Thoracic aorta (tissue), 2 donors: Measurements from ENCODE around the gene TMPO. TPM values are rescaled to one million over a fixed set of nuclear protein-coding genes. Genes with fewer than 3 reads are reported as not detected.
"Not testable (repeated sequence)": the region's sequence is repeated elsewhere in the genome, so short reads cannot be mapped to it uniquely, and the experiment has no call there.

ENCODE experiments used
- ATAC-seq: fragments of 150-250 bp; one replicate; pipeline ENCODE4 v1.8.0; 2017; ENCODE audit warnings: low read depth; ENCODE audit not compliant: insufficient number of reproducible peaks, low FRiP score
- DNase-seq: peaks from one replicate; pipeline ENCODE4 v3.0.0-alpha.2; 2020; ENCODE audit warnings: low spot score
- H3K27ac ChIP-seq, 2 donors: fragments of 200-600 bp; sonication (generic); 1 replicate in 1 of 2; 2 replicates in 1 of 2; pipeline ENCODE4 v1.5.1; 2016; ENCODE audit warnings: mild to moderate bottlenecking in 2 of 2, moderate library complexity in 2 of 2
- H3K27me3 ChIP-seq: fragments of 200-600 bp; sonication (generic); replicated peaks from 2 replicates; pipeline ENCODE4 v1.6.0; 2016; ENCODE audit warnings: mild to moderate bottlenecking; ENCODE audit not compliant: insufficient read depth
- H3K36me3 ChIP-seq: fragments of 200-600 bp; sonication (generic); one replicate; pipeline ENCODE4 v1.5.1; 2016
- H3K4me1 ChIP-seq, 2 donors: fragments of 200-600 bp; sonication (generic); 1 replicate in 1 of 2; 2 replicates in 1 of 2; pipeline versions ENCODE4 v1.5.1 to v1.6.0; 2016; ENCODE audit warnings: low read depth in 2 of 2, mild to moderate bottlenecking in 1 of 2; ENCODE audit not compliant: control insufficient read depth in 1 of 2
- H3K4me3 ChIP-seq: fragments of 200-600 bp; sonication (generic); 2 replicates; pipeline ENCODE4 v1.5.1; 2016; ENCODE audit warnings: mild to moderate bottlenecking
- H3K9me3 ChIP-seq: fragments of 200-600 bp; sonication (generic); 2 replicates; pipeline ENCODE4 v1.5.1; 2016
- total RNA-seq, 2 donors: library from RNA; depleted of rRNA; stranded (reverse); fragments of >200 nt; gene quantifications; one replicate each; pipeline versions ENCODE4 v1.1.0 to v1.2.3, GENCODE V29; 2016
- TF ChIP-seq, protein P1 (sequence below): fragments of 200-600 bp; sonication (generic); IDR thresholded peaks from one replicate; pipeline ENCODE4 v1.5.1; 2019; ENCODE audit warnings: antibody characterized with exemption

TMPO gene
- total RNA-seq, 2 donors from 2014 or later, result 41.7 to 52.6 TPM

DNA sequence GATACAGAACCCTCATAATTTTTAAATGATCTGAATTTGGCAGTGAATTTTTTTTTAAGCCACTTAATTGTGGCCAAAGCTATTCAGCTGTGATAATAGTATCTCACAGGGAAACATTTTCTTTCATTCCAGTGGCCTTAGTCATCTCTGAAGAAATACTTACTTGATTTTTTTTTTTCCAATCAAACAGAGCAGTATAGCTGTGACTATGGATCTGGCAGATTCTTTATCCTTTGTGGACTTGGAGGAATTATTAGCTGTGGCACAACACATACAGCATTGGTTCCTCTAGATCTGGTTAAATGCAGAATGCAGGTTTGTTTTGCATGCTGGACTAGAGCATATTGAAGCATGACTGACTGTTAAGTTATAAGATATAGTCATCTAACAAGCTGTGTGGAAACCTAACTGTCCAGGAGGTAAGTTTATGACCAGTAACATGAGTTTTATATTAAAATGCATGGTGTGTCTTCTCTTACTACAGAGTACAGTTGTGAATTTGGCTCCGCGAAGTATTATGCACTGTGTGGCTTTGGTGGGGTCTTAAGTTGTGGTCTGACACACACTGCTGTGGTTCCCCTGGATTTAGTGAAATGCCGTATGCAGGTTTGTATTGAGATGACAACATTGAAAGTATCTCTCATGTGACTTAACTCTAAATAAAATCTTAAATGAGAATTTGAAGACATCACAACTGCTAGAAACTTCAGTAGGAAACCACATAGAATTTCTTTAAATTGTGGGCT is 80.0 kb downstream of the TMPO start:
- DNase-seq (no peak), ATAC-seq (no peak)
- Histone ChIP-seq H3K27me3 (no peaks in the 10 kb centered on the region), H3K4me3 (peak overlapping the region; percentile 99), H3K9me3 (no peaks in the 10 kb centered on the region), H3K27ac (peak overlapping the region in 1 of 2 donors; percentile 90), H3K4me1 (peaks cover 14 to 20% of the 10 kb centered on the region in 2 donors), H3K36me3 (peaks cover 23% of the 10 kb centered on the region)
- TF ChIP-seq, protein P1, sequence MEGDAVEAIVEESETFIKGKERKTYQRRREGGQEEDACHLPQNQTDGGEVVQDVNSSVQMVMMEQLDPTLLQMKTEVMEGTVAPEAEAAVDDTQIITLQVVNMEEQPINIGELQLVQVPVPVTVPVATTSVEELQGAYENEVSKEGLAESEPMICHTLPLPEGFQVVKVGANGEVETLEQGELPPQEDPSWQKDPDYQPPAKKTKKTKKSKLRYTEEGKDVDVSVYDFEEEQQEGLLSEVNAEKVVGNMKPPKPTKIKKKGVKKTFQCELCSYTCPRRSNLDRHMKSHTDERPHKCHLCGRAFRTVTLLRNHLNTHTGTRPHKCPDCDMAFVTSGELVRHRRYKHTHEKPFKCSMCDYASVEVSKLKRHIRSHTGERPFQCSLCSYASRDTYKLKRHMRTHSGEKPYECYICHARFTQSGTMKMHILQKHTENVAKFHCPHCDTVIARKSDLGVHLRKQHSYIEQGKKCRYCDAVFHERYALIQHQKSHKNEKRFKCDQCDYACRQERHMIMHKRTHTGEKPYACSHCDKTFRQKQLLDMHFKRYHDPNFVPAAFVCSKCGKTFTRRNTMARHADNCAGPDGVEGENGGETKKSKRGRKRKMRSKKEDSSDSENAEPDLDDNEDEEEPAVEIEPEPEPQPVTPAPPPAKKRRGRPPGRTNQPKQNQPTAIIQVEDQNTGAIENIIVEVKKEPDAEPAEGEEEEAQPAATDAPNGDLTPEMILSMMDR, result no peak

DNA sequence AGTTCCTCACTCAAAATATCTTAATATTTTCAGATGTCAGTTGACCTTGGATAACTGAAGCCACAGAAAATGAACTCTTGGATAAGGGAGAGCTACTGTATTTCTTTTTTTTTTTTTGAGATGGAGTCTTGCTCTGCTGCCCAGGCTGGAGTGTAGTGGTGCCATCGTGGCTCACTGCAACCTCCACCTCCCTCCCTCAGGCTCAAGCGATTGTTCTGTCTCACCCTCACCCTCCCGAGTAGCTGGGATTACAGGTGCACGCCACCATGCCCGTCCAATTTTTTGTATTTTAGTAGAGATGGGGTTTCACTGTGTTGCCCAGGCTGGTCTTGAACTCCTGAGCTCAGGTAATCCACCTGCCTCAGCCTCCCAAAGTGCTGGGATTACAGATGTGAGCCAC is 81.9 kb downstream of the TMPO start:
- not testable (repeated sequence) for H3K27me3 ChIP-seq, H3K4me3 ChIP-seq, DNase-seq, ATAC-seq, H3K9me3 ChIP-seq, H3K27ac ChIP-seq
- peaks cover 39% of the 10 kb centered on the region for H3K36me3 ChIP-seq
- peaks cover 14 to 20% of the 10 kb centered on the region in 2 donors for H3K4me1 ChIP-seq

Other genes starting within 250 kb of the TMPO start
- 100 to 1,000 TPM; 362 to 445 TPM for gene SLC25A3, start 78.1 kb downstream of the TMPO start, total RNA-seq
- 10 to 100 TPM; 12.3 to 15.2 TPM for gene IKBIP, start 129.2 kb downstream of the TMPO start, total RNA-seq
- gene APAF1, start 129.7 kb downstream of the TMPO start, total RNA-seq, result 10 to 100 TPM; 16.0 to 19.8 TPM